SU-DHL-6 (cell line): ENCODE measurements around the gene FXYD7.

Source experiments
- H2AFZ ChIP-seq: fragments of 200-600 bp; sonication (generic); 2 replicates; pipeline ENCODE4 v1.6.1; 2014; ENCODE audit warnings: low read depth, mild to moderate bottlenecking, moderate library complexity, mixed read lengths, antibody characterized with exemption, low read length; ENCODE audit not compliant: severe bottlenecking
- H3F3A ChIP-seq: fragments of 200-600 bp; shearing (Covaris generic); 2 replicates; pipeline ENCODE4 v1.6.0; 2016; ENCODE audit warnings: antibody characterized with exemption, mild to moderate bottlenecking; ENCODE audit not compliant: insufficient read depth
- H3K27ac ChIP-seq: fragments of 200-600 bp; sonication (generic); 2 replicates; pipeline ENCODE4 v1.5.1; 2016; ENCODE audit warnings: low read depth, mild to moderate bottlenecking, low read length, moderate library complexity, mixed read lengths
- H3K27me3 ChIP-seq: fragments of 200-600 bp; sonication (generic), shearing (Covaris generic); 2 replicates; pipeline ENCODE4 v1.6.0; 2014; ENCODE audit warnings: mild to moderate bottlenecking, low read length
- H3K36me3 ChIP-seq: fragments of 200-600 bp; sonication (generic); 2 replicates; pipeline ENCODE4 v1.6.1; 2014; ENCODE audit warnings: mild to moderate bottlenecking, low read length, mixed read lengths
- H3K4me2 ChIP-seq: fragments of 300-600, 200-600 bp; shearing (Covaris generic), sonication (generic); 2 replicates; pipeline ENCODE4 v1.6.0; 2014; ENCODE audit warnings: low read length, low read depth, mild to moderate bottlenecking; ENCODE audit not compliant: poor library complexity, severe bottlenecking
- H3K4me3 ChIP-seq: fragments of 200-600 bp; sonication (generic); 2 replicates; pipeline ENCODE4 v1.5.1; 2014; ENCODE audit warnings: antibody characterized with exemption, low read length, mild to moderate bottlenecking, mixed read lengths; ENCODE audit not compliant: insufficient read depth, poor library complexity, severe bottlenecking
- H3K79me2 ChIP-seq: fragments of 200-600 bp; sonication (generic); 2 replicates; pipeline ENCODE4 v1.6.1; 2014; ENCODE audit warnings: mild to moderate bottlenecking, low read length, moderate library complexity; ENCODE audit not compliant: insufficient read depth
- H3K9ac ChIP-seq: fragments of 200-600 bp; sonication (generic); 2 replicates; pipeline ENCODE4 v1.7.0; 2014; ENCODE audit warnings: mild to moderate bottlenecking, low read length
- H3K9me2 ChIP-seq: fragments of 200-600 bp; sonication (generic); replicated peaks from 2 replicates; pipeline ENCODE4 v1.6.1; 2014; ENCODE audit warnings: low read length; ENCODE audit not compliant: insufficient read depth
- H3K9me3 ChIP-seq: fragments of 200-600 bp; sonication (generic); 2 replicates; pipeline ENCODE4 v1.6.1; 2014; ENCODE audit warnings: low read length, mixed read lengths; ENCODE audit not compliant: insufficient read depth
- H4K20me1 ChIP-seq: fragments of 200-600 bp; sonication (generic); 2 replicates; pipeline ENCODE4 v1.6.1; 2014; ENCODE audit warnings: low read depth, mild to moderate bottlenecking, antibody characterized with exemption, low read length, moderate library complexity, mixed read lengths
- EZH2phosphoT487 ChIP-seq: fragments of 200-600 bp; sonication (generic), shearing (Covaris generic); conservative IDR thresholded peaks from 2 replicates; pipeline ENCODE4 v1.6.1; 2018; ENCODE audit warnings: mild to moderate bottlenecking, antibody characterized with exemption, low read length, moderate library complexity, mixed read lengths
- TF ChIP-seq, protein P1 (sequence below): fragments of 200-600 bp; sonication (generic); IDR thresholded peaks from one replicate; pipeline ENCODE4 v1.5.1; 2017; ENCODE audit warnings: antibody characterized with exemption, mild to moderate bottlenecking, low read length, moderate library complexity; ENCODE audit not compliant: insufficient read depth, poor library complexity, severe bottlenecking

Gene FXYD7

GRCh38 chr19:35130761-35131720 lies 12.0 kb upstream of the FXYD7 start:
- Histone ChIP-seq H2AFZ (no peak overlapping the region), H3K4me2 (no peak overlapping the region)
- TF ChIP-seq EZH2phosphoT487 = no peak
- TF ChIP-seq, protein P1, sequence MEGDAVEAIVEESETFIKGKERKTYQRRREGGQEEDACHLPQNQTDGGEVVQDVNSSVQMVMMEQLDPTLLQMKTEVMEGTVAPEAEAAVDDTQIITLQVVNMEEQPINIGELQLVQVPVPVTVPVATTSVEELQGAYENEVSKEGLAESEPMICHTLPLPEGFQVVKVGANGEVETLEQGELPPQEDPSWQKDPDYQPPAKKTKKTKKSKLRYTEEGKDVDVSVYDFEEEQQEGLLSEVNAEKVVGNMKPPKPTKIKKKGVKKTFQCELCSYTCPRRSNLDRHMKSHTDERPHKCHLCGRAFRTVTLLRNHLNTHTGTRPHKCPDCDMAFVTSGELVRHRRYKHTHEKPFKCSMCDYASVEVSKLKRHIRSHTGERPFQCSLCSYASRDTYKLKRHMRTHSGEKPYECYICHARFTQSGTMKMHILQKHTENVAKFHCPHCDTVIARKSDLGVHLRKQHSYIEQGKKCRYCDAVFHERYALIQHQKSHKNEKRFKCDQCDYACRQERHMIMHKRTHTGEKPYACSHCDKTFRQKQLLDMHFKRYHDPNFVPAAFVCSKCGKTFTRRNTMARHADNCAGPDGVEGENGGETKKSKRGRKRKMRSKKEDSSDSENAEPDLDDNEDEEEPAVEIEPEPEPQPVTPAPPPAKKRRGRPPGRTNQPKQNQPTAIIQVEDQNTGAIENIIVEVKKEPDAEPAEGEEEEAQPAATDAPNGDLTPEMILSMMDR = no peak

DNA sequence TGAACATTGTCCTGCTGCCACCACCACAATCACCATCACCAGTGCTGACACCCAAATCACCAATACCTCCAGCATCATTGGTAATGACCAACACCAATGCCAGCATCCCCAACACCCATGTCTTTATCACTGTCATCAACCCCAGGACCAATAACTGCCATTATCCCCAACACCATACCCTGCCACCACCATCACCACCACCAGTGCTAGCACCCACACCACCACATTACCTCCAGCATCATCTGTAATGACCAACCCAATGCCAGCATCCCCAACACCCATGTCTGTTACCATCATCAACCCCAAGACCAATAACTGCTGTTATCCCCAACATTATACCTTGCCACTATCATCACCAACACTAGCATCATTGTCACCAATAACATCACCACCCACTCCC lies 10.8 kb upstream of the FXYD7 start:
- no peaks in the 10 kb centered on the region for H3K9me2 ChIP-seq
- H3K9ac ChIP-seq = no peak overlapping the region
- H3K9me3 ChIP-seq = no peaks in the 10 kb centered on the region
- H3F3A ChIP-seq = no peaks in the 10 kb centered on the region
- no peak overlapping the region for H2AFZ ChIP-seq
- no peak overlapping the region for H3K4me3 ChIP-seq
- H3K27ac ChIP-seq = no peak overlapping the region
- H3K4me2 ChIP-seq = no peak overlapping the region
- no peaks in the 10 kb centered on the region for H3K27me3 ChIP-seq
- no peaks in the 10 kb centered on the region for H3K36me3 ChIP-seq
- no peaks in the 10 kb centered on the region for H4K20me1 ChIP-seq
- no peaks in the 10 kb centered on the region for H3K79me2 ChIP-seq
- TF ChIP-seq, protein P1 = no peak
- no peak for TF ChIP-seq EZH2phosphoT487

More at GRCh38 chr19:35130761-35131720, 12.0 kb upstream of the FXYD7 start:
- H3K9me3 ChIP-seq = no peaks in the 10 kb centered on the region
- H3K9ac ChIP-seq = no peak overlapping the region
- H4K20me1 ChIP-seq = no peaks in the 10 kb centered on the region
- H3K4me3 ChIP-seq = no peak overlapping the region
- H3K79me2 ChIP-seq = no peaks in the 10 kb centered on the region
- H3K27me3 ChIP-seq = no peaks in the 10 kb centered on the region
- H3F3A ChIP-seq = no peaks in the 10 kb centered on the region
- no peaks in the 10 kb centered on the region for H3K36me3 ChIP-seq
- H3K9me2 ChIP-seq = no peaks in the 10 kb centered on the region
- no peak overlapping the region for H3K27ac ChIP-seq

- Histone ChIP-seq H3K9ac (no peak overlapping the region), H3F3A (no peaks in the 10 kb centered on the region), H3K36me3 (no peaks in the 10 kb centered on the region), H3K9me2 (no peaks in the 10 kb centered on the region), H3K27ac (no peak overlapping the region), H3K9me3 (no peaks in the 10 kb centered on the region), H3K79me2 (no peaks in the 10 kb centered on the region), H3K27me3 (no peaks in the 10 kb centered on the region), H4K20me1 (no peaks in the 10 kb centered on the region), H3K4me3 (no peak overlapping the region), H2AFZ (no peak overlapping the region), H3K4me2 (no peak overlapping the region)
- TF ChIP-seq, protein P1 = no peak
- no peak for TF ChIP-seq EZH2phosphoT487
Observed at GRCh38 chr19:35133826-35134225, 9.2 kb upstream of the FXYD7 start.
